GM18858 (cell line): ENCODE results near the gene INPP5B.
"Not testable (repeated sequence)": the region's sequence is repeated elsewhere in the genome, so short reads cannot be mapped to it uniquely, and the experiment has no call there.

ENCODE experiments used
- ATAC-seq: cut with Tn5 transposase; IDR thresholded peaks from one replicate; pipeline ENCODE4 v1.9.1; 2021; ENCODE audit not compliant: unreplicated experiment

Gene INPP5B

DNA sequence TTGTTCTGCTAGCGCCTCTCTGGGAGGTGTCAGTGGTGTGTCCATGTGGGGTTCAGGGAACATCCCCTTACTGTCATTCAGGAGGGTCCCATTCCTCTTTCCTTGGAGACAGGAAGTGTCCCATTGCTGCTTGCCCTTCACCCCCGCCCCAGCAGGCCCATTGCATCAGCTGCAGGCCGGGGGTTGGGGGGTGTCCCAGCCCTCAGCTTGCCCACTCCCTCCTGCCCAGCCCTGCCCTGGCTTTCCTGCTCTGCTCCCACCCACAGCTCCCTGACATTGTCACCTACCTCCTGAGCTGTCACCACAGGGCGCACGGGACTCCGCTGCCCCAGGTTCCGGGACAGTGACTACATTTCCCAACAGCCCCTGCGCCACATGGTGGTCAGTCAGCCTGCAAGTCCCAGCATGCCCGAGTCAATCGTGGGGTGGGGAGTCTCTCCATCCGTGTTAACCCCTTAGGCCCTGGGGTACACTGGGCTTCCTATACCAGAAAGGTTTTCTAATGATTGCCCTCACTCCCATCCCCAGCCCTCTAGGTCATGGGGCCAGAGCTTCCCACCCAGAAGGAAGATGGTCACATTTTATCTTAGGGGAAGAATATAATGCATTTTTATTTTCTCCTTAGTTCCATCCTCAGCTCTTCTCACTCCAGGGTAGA is at the start of gene INPP5B:
TSS of gene INPP5B (minus strand) at position 351 of the 658 bp plus-strand sequence. CDS start 745 bp downstream, outside the sequence.
- ATAC-seq = no peak

DNA sequence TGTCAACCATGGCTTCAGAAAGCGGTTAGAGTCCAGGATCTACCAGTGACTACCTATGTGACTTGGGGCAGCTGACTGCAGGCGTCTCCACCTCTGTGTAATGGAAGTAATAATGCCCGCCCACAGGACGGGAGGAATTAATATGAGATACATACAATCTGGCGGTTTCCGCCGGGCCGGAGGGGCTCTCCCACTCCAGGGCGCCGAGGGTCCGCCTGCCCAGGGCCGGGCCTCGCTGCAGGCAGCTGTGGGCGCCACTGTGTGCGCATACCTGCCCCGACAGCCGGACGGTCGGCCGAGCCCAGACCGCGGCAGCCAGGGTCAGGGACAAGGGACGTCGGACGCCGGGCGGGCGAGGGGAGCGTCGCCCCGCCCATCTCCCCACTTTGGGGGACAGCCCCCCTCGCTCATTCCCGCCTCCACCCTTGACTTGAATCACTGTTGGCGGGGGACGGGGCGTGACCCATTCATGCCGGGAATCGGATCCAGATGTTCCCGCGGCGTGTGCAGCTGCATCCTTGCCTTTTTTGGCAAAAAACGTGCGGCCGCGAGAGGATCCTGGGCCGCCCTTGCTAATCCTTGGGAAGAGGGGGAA is 49.0 kb upstream of the INPP5B start:
- ATAC-seq = no peak

GRCh38 chr1:37994886-37995566 is 48.2 kb upstream of the INPP5B start:
- ATAC-seq = no peak

DNA sequence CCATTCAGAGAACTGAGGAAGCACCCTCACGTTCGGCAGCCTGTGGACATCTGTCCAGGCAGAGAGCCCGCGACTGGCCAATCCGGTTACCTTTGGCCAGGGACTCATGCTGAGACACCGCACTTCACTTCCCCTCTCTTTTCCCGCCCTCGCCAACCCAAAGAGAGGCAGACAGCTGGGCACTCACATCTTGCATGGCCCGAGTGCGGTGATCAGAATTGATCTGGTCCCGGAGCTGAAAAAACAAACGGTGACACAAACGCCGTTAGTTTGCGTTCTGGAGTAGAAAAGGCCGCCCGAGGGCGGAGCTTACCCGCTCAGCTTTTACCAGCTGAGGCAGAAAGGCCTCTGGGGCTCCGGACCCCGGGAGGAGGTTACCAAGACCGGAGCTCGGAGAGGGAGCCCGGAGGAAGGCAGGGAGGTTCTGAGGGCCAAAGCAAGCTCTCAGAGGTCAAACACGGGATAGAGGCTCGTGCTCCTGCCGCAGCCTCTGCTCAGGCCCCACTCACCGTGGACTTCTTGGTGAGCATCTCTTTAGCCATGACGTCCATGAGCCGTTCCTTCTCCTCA is 42.6 kb upstream of the INPP5B start:
- peak; percentile 33 for ATAC-seq

DNA sequence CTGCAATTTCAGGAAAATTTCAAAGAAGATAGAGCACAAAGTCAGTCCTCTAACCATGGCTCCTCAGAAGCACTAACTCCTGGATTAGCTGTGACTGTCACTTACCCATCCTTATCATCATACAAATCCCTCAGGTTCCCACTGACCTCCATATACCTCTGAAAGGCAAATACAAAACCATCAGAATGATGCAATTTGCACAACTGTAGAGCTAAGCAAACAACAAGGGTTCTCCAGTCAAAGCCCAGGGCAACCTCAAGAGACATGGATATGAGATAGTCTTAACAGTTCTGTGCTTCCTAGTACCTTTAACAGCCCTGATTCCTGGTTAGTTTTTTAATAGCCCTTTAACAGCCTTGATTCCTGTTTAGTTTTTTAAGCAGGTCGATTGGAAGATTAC is 40.8 kb upstream of the INPP5B start:
- ATAC-seq = no peak

DNA sequence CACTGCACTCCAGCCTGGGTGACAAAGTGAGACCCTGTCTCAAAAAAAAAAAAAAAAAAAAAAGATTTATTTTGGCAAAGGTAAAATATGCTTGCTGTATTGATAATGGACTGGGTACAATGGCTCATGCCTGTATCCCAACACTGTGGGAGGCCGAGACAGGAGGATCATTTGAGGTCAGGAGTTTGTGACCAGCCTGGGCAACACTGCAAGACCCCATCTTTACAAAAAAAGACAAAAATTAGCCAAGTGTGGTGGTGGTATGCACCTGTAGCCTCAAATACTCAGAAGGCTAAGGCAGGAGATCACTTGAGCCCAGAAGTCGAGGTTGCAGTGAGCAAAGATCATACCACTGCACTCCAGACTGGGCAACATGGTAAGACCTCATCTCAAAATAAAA is 36.7 kb upstream of the INPP5B start:
- no peak for ATAC-seq

DNA sequence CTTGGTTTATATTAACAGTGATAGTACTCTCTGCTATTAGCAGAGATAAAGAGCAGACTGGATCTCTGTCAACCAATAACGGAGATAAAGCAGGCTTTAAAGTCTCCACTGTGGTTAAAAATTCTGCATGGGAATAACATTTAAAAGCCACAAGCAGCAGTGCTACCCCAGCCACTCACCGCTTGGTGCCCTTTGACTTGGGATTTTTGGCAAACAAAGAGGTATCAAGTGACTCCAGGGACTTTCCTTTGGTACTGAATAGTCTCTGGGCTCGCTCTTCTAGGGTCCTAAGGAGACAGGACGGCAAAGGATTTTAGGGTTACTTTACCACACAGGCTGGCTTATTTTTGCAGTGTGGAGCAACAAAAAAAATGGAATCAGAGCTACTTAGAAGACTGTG is 31.7 kb upstream of the INPP5B start:
- no peak for ATAC-seq

DNA sequence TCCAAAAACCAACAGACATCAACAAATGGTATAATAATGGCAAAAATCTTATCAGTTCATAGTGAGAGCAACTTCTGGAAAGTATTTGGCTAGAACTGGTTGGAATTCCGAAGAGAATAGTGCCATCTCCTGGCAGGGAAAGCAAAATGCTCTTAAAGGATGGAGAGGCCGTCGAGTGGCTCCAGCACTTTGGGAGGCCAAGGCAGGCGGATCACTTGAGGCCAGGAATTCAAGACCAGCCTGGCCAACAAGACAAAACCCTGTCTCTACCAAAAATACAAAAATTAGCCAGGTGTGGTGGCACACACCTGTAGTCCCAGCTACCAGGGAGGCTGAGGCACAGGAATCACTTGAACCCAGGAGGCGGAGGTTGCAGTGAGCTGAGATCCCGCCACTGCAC is 28.2 kb upstream of the INPP5B start:
- ATAC-seq = not testable (repeated sequence)

DNA sequence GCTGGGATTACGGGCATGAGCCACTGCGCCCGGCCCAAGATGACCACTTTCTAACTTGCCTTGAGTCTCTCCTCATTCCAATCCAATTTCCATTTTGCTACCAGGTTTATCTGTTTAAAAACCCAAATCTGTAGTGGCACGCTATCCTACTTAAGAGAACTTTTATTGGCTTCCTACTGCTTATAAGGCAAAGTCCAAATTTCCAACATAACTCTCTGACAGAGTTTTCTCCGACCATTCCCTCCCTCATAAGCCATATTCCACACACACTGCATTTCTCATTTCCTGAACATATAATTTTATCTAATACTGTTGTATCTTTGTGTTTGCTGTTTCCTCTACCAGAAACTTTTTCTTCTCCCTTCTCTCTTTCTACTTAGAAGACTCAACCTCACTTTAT is 27.7 kb upstream of the INPP5B start:
- no peak for ATAC-seq

- ATAC-seq = not testable (repeated sequence)
Observed at GRCh38 chr1:37973684-37974083, 26.8 kb upstream of the INPP5B start.

DNA sequence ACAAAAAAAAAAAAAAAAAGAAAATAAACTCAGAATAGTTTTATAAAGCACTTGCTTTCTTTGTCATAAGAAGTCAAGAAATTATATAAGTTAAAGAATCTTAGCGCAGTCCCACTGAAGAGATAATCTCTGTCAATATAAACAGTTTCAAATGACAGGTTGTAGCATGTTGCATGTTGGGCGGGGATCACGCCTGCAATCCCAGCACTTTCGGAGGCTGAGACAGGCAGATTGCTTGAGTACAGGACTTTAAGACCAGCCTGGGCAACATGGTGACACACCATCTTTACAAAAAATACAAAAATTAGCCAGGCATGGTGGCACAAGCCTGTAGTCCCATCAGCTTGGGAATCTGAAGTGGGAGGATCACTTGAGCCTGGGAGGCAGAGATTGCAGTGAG is 18.4 kb upstream of the INPP5B start:
- no peak for ATAC-seq

GRCh38 chr1:37964106-37964505 is 17.3 kb upstream of the INPP5B start:
- not testable (repeated sequence) for ATAC-seq

- ATAC-seq = no peak
Observed at GRCh38 chr1:37958690-37959089, 11.8 kb upstream of the INPP5B start.

DNA sequence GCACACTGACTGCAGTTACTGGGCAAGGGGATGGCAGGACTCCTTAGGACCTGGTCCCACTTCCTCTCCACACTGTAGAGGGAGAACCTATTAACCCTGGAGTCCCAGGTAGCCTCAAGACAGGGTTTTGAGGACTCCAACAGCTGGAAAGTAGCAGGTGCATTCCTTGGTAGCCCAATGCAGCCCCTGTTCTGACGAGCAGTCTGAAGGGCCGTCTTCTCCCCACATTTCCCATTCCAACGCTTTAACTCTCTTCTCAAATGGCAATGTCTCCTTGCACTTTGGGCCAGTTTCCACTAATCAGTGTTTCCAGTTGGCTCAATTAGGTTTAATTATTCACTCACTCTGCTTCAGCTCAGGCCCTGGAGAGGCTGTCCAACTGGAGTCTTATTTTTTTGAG is 8.8 kb upstream of the INPP5B start:
- ATAC-seq = no peak

- no peak for ATAC-seq
Observed at GRCh38 chr1:37954316-37954971, 7.6 kb upstream of the INPP5B start.

DNA sequence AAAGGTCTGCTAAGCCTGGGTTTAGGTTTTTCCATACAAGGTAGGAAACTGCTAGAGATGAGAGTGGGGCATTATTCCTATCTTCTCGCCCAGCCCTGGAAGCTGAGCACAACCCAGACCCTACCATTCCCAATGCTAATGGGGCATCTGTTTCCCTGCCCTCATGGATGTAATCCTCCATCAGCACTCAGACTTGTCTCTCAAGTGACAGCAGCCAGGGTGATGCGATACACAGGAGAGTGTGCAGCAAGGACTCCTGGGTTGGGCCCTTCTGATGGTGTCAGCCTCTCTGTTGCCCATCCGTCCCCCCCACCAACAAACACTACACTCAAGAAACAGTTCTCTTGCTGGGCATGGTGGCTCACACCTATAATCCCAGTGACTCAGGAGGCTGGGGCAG is 5.9 kb upstream of the INPP5B start:
- no peak for ATAC-seq

DNA sequence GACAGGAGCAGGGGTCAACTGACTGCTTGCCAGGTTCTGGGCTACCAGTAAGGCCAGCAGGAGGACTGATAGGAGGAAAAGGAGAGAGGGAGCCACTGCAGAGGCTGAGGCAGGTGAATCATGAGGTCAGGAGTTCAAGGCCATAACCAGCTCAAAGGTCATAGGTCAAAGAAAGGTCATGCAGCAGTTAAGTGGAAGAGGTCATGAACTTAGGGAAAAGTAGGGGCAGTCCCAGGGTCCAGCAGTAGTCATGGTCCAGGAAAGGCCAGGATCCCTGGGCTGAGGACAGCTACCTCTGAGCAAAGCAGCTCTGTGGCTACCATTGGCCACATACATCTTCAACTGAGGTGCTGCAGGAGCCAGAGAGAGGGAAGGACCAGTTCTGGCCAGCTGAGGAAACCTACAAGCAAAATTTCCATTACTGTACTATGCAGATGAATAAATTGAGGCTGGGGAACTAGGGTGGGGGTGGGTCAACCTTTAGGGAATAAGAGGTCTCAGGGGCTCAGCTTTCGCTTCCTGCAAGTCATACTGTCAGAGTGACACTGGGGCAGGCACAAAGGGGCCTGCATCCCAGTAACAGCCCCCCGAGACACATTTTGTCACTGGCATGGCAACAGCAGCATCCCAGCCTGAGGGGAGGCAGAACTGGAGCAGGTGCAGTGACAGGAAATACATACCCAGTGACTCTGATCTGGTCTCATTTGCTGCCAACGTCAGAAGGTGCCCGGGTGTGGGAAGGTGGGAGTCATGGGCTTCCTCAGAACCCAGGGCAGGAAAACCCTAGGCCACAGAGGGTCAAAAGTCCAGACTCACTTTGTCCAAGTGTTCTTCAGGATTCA is 5.2 kb upstream of the INPP5B start:
- ATAC-seq = no peak

DNA sequence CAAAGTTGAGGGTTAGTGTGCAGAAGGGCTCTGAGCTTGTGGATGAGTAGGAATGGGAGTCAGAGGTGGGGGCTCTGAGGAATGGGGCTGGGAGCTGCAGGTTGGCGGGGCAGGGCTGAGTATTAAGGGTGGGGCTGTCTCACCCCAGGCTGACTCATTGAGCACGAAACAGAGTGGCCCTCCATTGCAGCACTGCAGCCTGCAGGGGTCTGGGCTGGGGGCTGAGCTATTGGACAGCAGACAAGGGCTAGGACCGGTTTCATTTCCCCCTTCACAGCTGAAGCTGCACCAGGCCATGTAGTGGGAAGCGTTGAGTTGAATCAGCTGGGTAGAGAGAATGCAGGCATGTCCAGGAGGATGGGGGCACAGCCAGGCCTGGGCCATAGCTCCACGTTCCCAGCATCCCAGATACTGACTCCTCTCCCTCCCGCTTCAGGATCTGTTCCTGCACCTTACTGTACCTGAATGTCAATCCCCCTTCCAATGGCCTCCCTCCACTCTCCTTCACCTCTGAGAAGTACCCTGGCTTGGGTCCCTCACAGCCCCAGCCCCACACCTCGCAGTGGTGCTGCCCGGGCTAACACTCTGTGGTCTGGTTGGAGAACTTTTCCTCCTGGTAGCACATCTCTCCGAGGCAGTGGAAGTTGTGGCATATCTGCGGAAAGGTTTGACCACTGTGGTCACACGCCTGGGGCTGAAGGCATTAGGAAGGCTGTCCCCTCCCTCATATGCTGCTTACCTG is 4.4 kb upstream of the INPP5B start:
- ATAC-seq = no peak

DNA sequence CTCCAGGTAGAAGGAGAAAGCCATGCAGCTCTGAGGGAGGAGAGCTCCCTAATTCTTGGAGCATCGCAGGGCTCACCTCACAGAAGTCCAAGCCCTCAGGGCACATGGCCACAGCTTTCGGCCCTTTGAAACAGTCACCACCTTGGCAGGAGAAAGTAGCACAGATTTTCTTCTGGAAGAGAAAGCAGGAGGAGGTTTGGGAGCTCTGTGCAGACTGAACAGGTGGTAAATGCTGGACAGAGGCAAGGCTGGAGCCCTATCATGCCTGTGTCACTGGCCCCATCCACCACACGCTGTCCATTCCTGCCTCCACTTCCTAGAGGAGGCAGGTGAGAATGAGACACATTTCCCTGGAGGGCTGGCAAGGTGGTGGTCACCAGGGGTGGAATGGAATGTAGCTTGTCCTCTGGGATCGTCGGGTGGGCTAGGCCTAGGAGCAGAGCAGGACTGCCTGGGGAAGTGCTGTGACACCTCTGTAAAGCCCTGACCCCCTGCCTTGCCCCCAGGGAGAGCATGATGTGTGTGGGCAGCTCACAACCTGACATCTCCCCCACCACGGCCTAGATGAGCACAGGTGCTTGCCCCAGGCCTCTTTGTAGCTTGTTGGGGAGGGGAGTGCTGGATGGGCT is 2.8 kb upstream of the INPP5B start:
- ATAC-seq = no peak

GRCh38 chr1:37948841-37949240 is 2.0 kb upstream of the INPP5B start:
- no peak for ATAC-seq
